ENCODE results near the gene CLPTM1L. TPM values are rescaled to one million over a fixed set of nuclear protein-coding genes. Genes with fewer than 3 reads are reported as not detected.

CLPTM1L gene
- total and polyA plus RNA-seq, 2 donors (not counting 1 experiment from before 2014, with no cell fraction given) = 78.4 to 99.9 TPM

DNA sequence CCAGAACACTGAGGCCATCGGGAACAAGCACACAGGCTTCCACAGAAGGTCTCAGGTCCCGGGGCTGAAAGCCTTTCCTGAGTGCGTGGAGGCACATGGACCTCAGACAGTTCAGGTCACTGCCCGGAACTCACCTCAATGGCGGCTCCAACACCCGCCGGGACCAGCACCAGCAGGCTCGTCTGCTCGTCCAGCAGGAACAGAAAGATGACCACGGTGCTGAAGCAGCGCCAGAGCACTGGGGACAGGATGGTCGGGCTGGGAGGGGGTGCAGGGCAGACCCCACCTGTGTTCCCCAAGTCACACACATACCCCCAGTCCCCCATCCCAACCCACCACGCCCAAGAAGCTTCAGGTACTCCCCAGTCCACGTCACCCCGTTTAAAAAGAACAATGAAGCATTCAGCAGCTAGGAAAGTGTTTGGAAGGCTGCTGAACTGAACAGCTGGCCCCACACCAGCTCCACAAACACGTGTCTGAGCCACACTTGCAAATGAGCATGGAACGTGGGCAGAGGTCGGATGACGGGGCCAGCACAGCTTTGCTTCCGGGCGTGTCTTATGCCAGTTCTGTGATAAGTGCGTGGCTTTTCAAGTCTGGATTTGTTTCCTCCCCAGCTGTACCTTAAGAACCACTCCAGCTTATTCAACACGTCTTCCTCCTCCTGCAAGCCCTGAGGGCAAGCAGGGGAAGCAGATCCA, 14.6 kb downstream of the CLPTM1L start:
- Histone ChIP-seq H3K36me3 (replicated peaks in 1 of 2; ENCODE audit: control extremely low read depth in 1 of 2, control insufficient read depth in 1 of 2, extremely low read depth in 1 of 2, insufficient read depth in 2 of 2, low read length in 1 of 2) (peaks cover 0 to 68% of the 10 kb centered on the region in 2 experiments), H3K9ac (ENCODE audit: low read length) (no peak overlapping the region)

DNA sequence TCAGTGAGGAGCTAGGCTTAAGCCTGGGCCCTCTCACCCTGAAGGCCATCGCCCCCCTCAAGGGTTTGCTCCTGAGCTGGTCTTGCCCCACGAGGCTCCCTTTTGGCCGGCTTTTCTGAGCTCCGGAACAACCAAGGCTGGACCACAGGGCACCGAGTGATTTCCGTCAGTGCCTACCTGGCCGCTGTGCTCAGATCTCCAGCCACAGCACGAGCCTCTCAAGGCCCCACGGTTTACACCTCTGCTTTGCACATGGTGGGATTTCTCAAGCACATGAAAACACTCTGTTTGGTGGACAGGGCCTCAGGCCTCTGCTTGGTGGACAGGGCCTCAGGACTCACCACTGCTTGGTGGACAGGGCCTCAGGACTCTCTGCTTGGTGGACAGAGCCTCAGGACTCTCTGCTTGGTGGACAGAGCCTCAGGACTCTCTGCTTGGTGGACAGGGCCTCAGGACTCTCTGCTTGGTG, 15.8 kb downstream of the CLPTM1L start:
- Histone ChIP-seq H3K27ac (ENCODE audit: low read length in 2 of 2) (no peak overlapping the region), H4K20me1 (ENCODE audit: control insufficient read depth, insufficient read depth, low read length, poor library complexity, severe bottlenecking) (peaks cover 51% of the 10 kb centered on the region), H3K4me1 (ENCODE audit: control insufficient read depth in 2 of 2, insufficient read depth in 2 of 2, low read length in 2 of 2) (no peaks in the 10 kb centered on the region), H3K9me3 (ENCODE audit: control extremely low read depth in 1 of 3, control insufficient read depth in 2 of 3, insufficient read depth in 1 of 3, low read length in 2 of 3) (no peaks in the 10 kb centered on the region), H3K4me3 (ENCODE audit: control extremely low read depth in 1 of 5, extremely low read depth in 1 of 5, insufficient read depth in 1 of 5, low read depth in 2 of 5, low read length in 4 of 5) (no peak overlapping the region), H3K27me3 (replicated peaks in 1 of 4; ENCODE audit: control extremely low read depth in 1 of 4, control insufficient read depth in 3 of 4, insufficient read depth in 4 of 4, low read length in 3 of 4) (no peaks in the 10 kb centered on the region), H3K9ac (ENCODE audit: low read length) (no peak overlapping the region), H3K36me3 (replicated peaks in 1 of 2; ENCODE audit: control extremely low read depth in 1 of 2, control insufficient read depth in 1 of 2, extremely low read depth in 1 of 2, insufficient read depth in 2 of 2, low read length in 1 of 2) (peaks cover 0 to 67% of the 10 kb centered on the region in 2 experiments), H3K79me2 (ENCODE audit: control insufficient read depth, insufficient read depth, low read length) (peaks cover 30% of the 10 kb centered on the region), H2AFZ (ENCODE audit: insufficient read depth, low read depth, low read length, poor library complexity, severe bottlenecking) (no peak overlapping the region), H3K4me2 (replicated peaks; ENCODE audit: low read depth, low read length, poor library complexity, severe bottlenecking) (no peak overlapping the region)
- ChIA-PET POLR2A (no interaction called here), CTCF (interaction anchor here (1.0 to 1.7 kb wide), 2 partner anchors 19 to 316 kb away, joined by 3 read pairs; no protein-coding TSS in a partner anchor)
- Mint-ChIP-seq H3K9me3 (ENCODE audit: insufficient read depth) (no peaks in the 10 kb centered on the region), H3K27me3 (no peaks in the 10 kb centered on the region), H3K4me3 (no peak overlapping the region), H3K4me1 (no peaks in the 10 kb centered on the region), H3K27ac (no peak overlapping the region)
- intact Hi-C loops (cut with micrococcal nuclease) = no loop called here
- DNase-seq = no peak
- TF ChIP-seq, protein P1, sequence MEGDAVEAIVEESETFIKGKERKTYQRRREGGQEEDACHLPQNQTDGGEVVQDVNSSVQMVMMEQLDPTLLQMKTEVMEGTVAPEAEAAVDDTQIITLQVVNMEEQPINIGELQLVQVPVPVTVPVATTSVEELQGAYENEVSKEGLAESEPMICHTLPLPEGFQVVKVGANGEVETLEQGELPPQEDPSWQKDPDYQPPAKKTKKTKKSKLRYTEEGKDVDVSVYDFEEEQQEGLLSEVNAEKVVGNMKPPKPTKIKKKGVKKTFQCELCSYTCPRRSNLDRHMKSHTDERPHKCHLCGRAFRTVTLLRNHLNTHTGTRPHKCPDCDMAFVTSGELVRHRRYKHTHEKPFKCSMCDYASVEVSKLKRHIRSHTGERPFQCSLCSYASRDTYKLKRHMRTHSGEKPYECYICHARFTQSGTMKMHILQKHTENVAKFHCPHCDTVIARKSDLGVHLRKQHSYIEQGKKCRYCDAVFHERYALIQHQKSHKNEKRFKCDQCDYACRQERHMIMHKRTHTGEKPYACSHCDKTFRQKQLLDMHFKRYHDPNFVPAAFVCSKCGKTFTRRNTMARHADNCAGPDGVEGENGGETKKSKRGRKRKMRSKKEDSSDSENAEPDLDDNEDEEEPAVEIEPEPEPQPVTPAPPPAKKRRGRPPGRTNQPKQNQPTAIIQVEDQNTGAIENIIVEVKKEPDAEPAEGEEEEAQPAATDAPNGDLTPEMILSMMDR (IDR thresholded peaks at IDR 0.05) = no peak
- no peak for TF ChIP-seq EZH2 (IDR thresholded peaks at IDR 0.05; ENCODE audit: borderline replicate concordance, insufficient read depth, low read depth, low read length, poor library complexity, severe bottlenecking)
- WGBS (ENCODE audit: insufficient coverage) = 97% methylated on average over 9 of the region's 9 CpGs
- ATAC-seq (ENCODE audit: low read depth) = no peak

More for the DNA sequence above, 14.6 kb downstream of the CLPTM1L start:
- H3K27ac Mint-ChIP-seq = no peak overlapping the region
- CTCF ChIA-PET = interaction anchor here (0.6 kb wide), 1 partner anchor 77 kb away, joined by 3 read pairs; no protein-coding TSS in a partner anchor
- ATAC-seq (ENCODE audit: low read depth) = no peak
- no peaks in the 10 kb centered on the region for H3K4me1 Mint-ChIP-seq
- WGBS (ENCODE audit: insufficient coverage) = 91% methylated on average over 21 of the region's 23 CpGs
- H3K9me3 Mint-ChIP-seq (ENCODE audit: insufficient read depth) = no peaks in the 10 kb centered on the region
- H3K9me3 ChIP-seq (ENCODE audit: control extremely low read depth in 1 of 3, control insufficient read depth in 2 of 3, insufficient read depth in 1 of 3, low read length in 2 of 3) = no peaks in the 10 kb centered on the region
- no peak overlapping the region for H3K4me2 ChIP-seq (replicated peaks; ENCODE audit: low read depth, low read length, poor library complexity, severe bottlenecking)
- intact Hi-C loops (cut with micrococcal nuclease) = no loop called here
- no peak overlapping the region for H3K4me3 Mint-ChIP-seq
- H2AFZ ChIP-seq (ENCODE audit: insufficient read depth, low read depth, low read length, poor library complexity, severe bottlenecking) = no peak overlapping the region
- no peaks in the 10 kb centered on the region for H3K27me3 ChIP-seq (replicated peaks in 1 of 4; ENCODE audit: control extremely low read depth in 1 of 4, control insufficient read depth in 3 of 4, insufficient read depth in 4 of 4, low read length in 3 of 4)
- no peak overlapping the region for H3K4me3 ChIP-seq (ENCODE audit: control extremely low read depth in 1 of 5, extremely low read depth in 1 of 5, insufficient read depth in 1 of 5, low read depth in 2 of 5, low read length in 4 of 5)
- no peak overlapping the region for H3K27ac ChIP-seq (ENCODE audit: low read length in 2 of 2)
- H3K4me1 ChIP-seq (ENCODE audit: control insufficient read depth in 2 of 2, insufficient read depth in 2 of 2, low read length in 2 of 2) = no peaks in the 10 kb centered on the region
- no peaks in the 10 kb centered on the region for H3K27me3 Mint-ChIP-seq
- no peak for TF ChIP-seq EZH2 (IDR thresholded peaks at IDR 0.05; ENCODE audit: borderline replicate concordance, insufficient read depth, low read depth, low read length, poor library complexity, severe bottlenecking)
- TF ChIP-seq, protein P1 (IDR thresholded peaks at IDR 0.05) = no peak
- no peak for DNase-seq
- POLR2A ChIA-PET = no interaction called here
- peaks cover 59% of the 10 kb centered on the region for H4K20me1 ChIP-seq (ENCODE audit: control insufficient read depth, insufficient read depth, low read length, poor library complexity, severe bottlenecking)
- H3K79me2 ChIP-seq (ENCODE audit: control insufficient read depth, insufficient read depth, low read length) = peaks cover 35% of the 10 kb centered on the region
